ENCODE data around the gene MED17.

DNA sequence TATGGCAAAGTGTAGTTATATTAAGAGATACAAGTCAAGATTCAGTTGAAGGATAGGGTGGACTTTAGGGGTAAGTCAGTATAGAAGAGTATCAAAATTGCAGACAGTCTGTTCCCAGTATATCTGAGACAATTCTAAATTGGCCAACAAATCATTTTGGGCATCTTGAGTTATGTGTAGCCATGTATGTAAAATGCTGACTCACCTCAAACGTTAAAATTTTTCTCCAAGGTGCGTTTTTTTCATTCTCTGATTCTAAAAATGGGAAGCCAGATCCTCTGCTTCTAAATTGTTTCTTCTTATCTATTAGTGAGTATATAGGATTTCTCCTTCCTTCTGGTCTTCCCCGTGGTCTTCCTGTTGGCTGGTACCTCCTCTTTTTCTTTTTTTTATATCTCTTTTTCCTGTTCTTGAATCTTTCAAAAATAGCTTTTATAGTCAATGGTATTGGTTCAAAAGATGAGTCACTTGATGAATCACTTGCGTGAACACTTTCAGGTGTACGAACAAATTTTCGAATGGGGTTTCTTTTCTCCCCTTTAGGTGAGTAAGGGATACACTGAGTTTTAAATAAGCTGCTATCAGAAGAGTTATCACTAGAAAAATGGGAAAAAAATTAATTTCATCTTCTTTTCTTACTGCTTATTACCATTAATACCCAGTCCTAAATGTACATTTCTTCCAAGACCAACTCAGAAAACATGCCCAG, 46.0 kb upstream of the MED17 start:
- TF ChIP-seq CTCF (conservative IDR thresholded peaks at IDR 0.05) (no peak), EZH2 (IDR thresholded peaks at IDR 0.05; ENCODE audit: low read depth) (no peak)
